Tibial nerve (tissue), 4 donors: ENCODE data around the gene STARD8.

Experiments used
- EP300 ChIP-seq, 2 donors: sonication (generic); formaldehyde crosslinking; IDR thresholded peaks; one replicate each; pipeline ENCODE4 v1.6.1; 2017; ENCODE audit warnings: antibody characterized with exemption in 2 of 2, mild to moderate bottlenecking in 1 of 2
- TF ChIP-seq, protein P1 (sequence below), 5 experiments: fragments of 200-600 bp in 3 of 5; fragments of 450-650 bp in 2 of 5; sonication (generic) in 3 of 5; IDR thresholded peaks; one replicate each; pipeline ENCODE4 v1.5.1; 2016 to 2019; ENCODE audit warnings: antibody characterized with exemption in 5 of 5, mild to moderate bottlenecking in 3 of 5, moderate library complexity in 2 of 5

- TF ChIP-seq, protein P1, sequence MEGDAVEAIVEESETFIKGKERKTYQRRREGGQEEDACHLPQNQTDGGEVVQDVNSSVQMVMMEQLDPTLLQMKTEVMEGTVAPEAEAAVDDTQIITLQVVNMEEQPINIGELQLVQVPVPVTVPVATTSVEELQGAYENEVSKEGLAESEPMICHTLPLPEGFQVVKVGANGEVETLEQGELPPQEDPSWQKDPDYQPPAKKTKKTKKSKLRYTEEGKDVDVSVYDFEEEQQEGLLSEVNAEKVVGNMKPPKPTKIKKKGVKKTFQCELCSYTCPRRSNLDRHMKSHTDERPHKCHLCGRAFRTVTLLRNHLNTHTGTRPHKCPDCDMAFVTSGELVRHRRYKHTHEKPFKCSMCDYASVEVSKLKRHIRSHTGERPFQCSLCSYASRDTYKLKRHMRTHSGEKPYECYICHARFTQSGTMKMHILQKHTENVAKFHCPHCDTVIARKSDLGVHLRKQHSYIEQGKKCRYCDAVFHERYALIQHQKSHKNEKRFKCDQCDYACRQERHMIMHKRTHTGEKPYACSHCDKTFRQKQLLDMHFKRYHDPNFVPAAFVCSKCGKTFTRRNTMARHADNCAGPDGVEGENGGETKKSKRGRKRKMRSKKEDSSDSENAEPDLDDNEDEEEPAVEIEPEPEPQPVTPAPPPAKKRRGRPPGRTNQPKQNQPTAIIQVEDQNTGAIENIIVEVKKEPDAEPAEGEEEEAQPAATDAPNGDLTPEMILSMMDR (IDR thresholded peaks at IDR 0.05): no peak
- TF ChIP-seq EP300 (IDR thresholded peaks at IDR 0.05): no peak
Measured at GRCh38 chrX:68705986-68706385, 58.5 kb downstream of the STARD8 start.
